ENCODE data around the gene C1orf159. TPM values are rescaled to one million over a fixed set of nuclear protein-coding genes. Genes with fewer than 3 reads are reported as not detected.
A peak's percentile ranks its signal among the peaks of the same experiment; 100 is the strongest.

The C1orf159 gene
- total and polyA plus RNA-seq, 9 of the 15 experiments (the other 6 are each of a cell fraction or from before 2014, with no cell fraction given): 0.28 to 54.9 (median 10.6) TPM

- POLR2A ChIA-PET: no interaction called here
- FAIRE-seq: no peak
- BruUV-seq (replicated peaks): no TSS peak
Measured at GRCh38 chr1:1045129-1045528, 70.8 kb downstream of the C1orf159 start.

More at GRCh38 chr1:1045129-1045528, 70.8 kb downstream of the C1orf159 start:
- H3K4me3 ChIP-seq: no peak overlapping the region
- H3K9me1 ChIP-seq (ENCODE audit: control insufficient read depth, insufficient read depth, low read length): no peaks in the 10 kb centered on the region
- H3K4me2 ChIP-seq (ENCODE audit: insufficient read depth, low read length): no peak overlapping the region
- no peak overlapping the region for H2AFZ ChIP-seq (ENCODE audit: low read depth, low read length)
- H4K20me1 ChIP-seq (replicated peaks; ENCODE audit: control insufficient read depth, insufficient read depth, low read length): no peaks in the 10 kb centered on the region; the same call in 1 of the 2 replicates
- peaks cover 76% of the 10 kb centered on the region; the same call in 2 of the 3 replicates for H3K36me3 ChIP-seq (ENCODE audit: control insufficient read depth, insufficient read depth, low read length)
- no peak for DNase-seq (ENCODE audit: extremely low read depth in 1 of 4, low spot score in 3 of 4)
- no peaks in the 10 kb centered on the region for H3K27me3 ChIP-seq (ENCODE audit: control insufficient read depth in 2 of 2, insufficient read depth in 2 of 2, low read length in 2 of 2)
- intact Hi-C loops (cut with micrococcal nuclease) (no loop called here), in situ Hi-C loops (cut with MboI) (no loop called here)
- no peaks in the 10 kb centered on the region for H3K9me3 ChIP-seq (replicated peaks; ENCODE audit: control insufficient read depth, insufficient read depth, low read depth, low read length)
- H3K79me2 ChIP-seq (ENCODE audit: control insufficient read depth, insufficient read depth, low read length): no peaks in the 10 kb centered on the region; the same call in 2 of the 3 replicates
- no peak overlapping the region for H3K27ac ChIP-seq (ENCODE audit: extremely low read depth, low read depth, low read length)
- H3K4me1 ChIP-seq (replicated peaks in 1 of 2; ENCODE audit: control insufficient read depth in 2 of 2, insufficient read depth in 2 of 2, low read length in 2 of 2): peaks cover 5 to 55% of the 10 kb centered on the region in 2 experiments; a peak in 4 of 5 replicates
- WGBS (ENCODE audit: insufficient coverage, low coverage, missing lambda C conversion rate): 95% methylated on average over 23 of the region's 23 CpGs
- CTCF ChIA-PET (ENCODE audit: low intra/inter-chr PET ratio): no interaction called here
- TF ChIP-seq TRIM24 (IDR thresholded peaks at IDR 0.05) (no peak), ASH1L (IDR thresholded peaks at IDR 0.05; ENCODE audit: borderline replicate concordance, low read depth, partially characterized antibody) (no peak), TSHZ1 (CRISPR knock-in tag; IDR thresholded peaks at IDR 0.05) (no peak), SRF (CRISPR knock-in tag; IDR thresholded peaks at IDR 0.05) (no peak), SREBF1 (IDR thresholded peaks at IDR 0.05; ENCODE audit: borderline replicate concordance, low read depth, low read length) (no peak), MEIS2 (IDR thresholded peaks at IDR 0.05; ENCODE audit: partially characterized antibody) (no peak), ZBTB1 (CRISPR knock-in tag; IDR thresholded peaks at IDR 0.05; ENCODE audit: borderline replicate concordance, low read depth) (no peak), ILF3 (IDR thresholded peaks at IDR 0.05; ENCODE audit: borderline replicate concordance) (no peak), CBX8 (IDR thresholded peaks at IDR 0.05; ENCODE audit: borderline replicate concordance, extremely low read depth, low read depth, low read length, poor library complexity, severe bottlenecking) (no peak), MCM2 (IDR thresholded peaks at IDR 0.05; ENCODE audit: low read depth) (no peak), TAF9B (IDR thresholded peaks at IDR 0.05; ENCODE audit: partially characterized antibody) (no peak), XRCC4 (IDR thresholded peaks at IDR 0.05; ENCODE audit: extremely low read depth, insufficient read depth, insufficient read length) (no peak), MEF2A (IDR thresholded peaks at IDR 0.05; ENCODE audit: control insufficient read depth, low read depth, low read length) (no peak)
- no peak for ATAC-seq
- H3K9ac ChIP-seq (ENCODE audit: insufficient read depth in 1 of 2, low read depth in 2 of 2, low read length in 2 of 2): peak overlapping the region in 1 of 2 experiments; percentile 36; a peak in 2 of 4 replicates
